ENCODE measurements around the gene PTGR2.
"Not testable (repeated sequence)": the region's sequence is repeated elsewhere in the genome, so short reads cannot be mapped to it uniquely, and the experiment has no call there.

PTGR2 gene

GRCh38 chr14:73903028-73903427, 51.4 kb downstream of the PTGR2 start:
- no peaks in the 10 kb centered on the region for H3K9me3 ChIP-seq
- no peaks in the 10 kb centered on the region for H3K27me3 ChIP-seq
- intact Hi-C loops (cut with DNase I; ENCODE audit: low total_unique reads), result no loop called here
- no peak overlapping the region for H3K27ac ChIP-seq
- no peak for TF ChIP-seq CTCF (IDR thresholded peaks at IDR 0.05)
- H3K36me3 ChIP-seq, result peaks cover 60 to 96% (median 86%) of the 10 kb centered on the region in 3 donors
- no peak overlapping the region for H3K4me3 ChIP-seq
- no peak for DNase-seq
- no peaks in the 10 kb centered on the region for H3K4me1 ChIP-seq

GRCh38 chr14:73909681-73910080, 58.0 kb downstream of the PTGR2 start:
- Histone ChIP-seq H3K4me3 (no peak overlapping the region), H3K4me1 (no peaks in the 10 kb centered on the region), H3K27me3 (no peaks in the 10 kb centered on the region), H3K27ac (no peak overlapping the region), H3K36me3 (peaks cover 71 to 100% (median 87%) of the 10 kb centered on the region in 3 donors), H3K9me3 (no peaks in the 10 kb centered on the region)
- TF ChIP-seq CTCF (IDR thresholded peaks at IDR 0.05), result no peak
- no peak for DNase-seq
- intact Hi-C loops (cut with DNase I; ENCODE audit: low total_unique reads), result no loop called here

- no peak for DNase-seq
- no peak for TF ChIP-seq CTCF (IDR thresholded peaks at IDR 0.05)
- Histone ChIP-seq H3K4me3 (no peak overlapping the region), H3K36me3 (peaks cover 40 to 94% (median 74%) of the 10 kb centered on the region in 3 donors), H3K9me3 (no peaks in the 10 kb centered on the region), H3K4me1 (no peaks in the 10 kb centered on the region), H3K27me3 (no peaks in the 10 kb centered on the region), H3K27ac (no peak overlapping the region)
- intact Hi-C loops (cut with DNase I; ENCODE audit: low total_unique reads), result no loop called here
Measured at GRCh38 chr14:73913256-73913655, 61.6 kb downstream of the PTGR2 start.

GRCh38 chr14:73916324-73916723, 64.7 kb downstream of the PTGR2 start:
- Histone ChIP-seq H3K36me3 (peaks cover 26 to 89% (median 60%) of the 10 kb centered on the region in 3 donors), H3K9me3 (no peaks in the 10 kb centered on the region), H3K4me3 (no peak overlapping the region), H3K4me1 (no peaks in the 10 kb centered on the region), H3K27me3 (no peaks in the 10 kb centered on the region), H3K27ac (no peak overlapping the region)
- DNase-seq, result no peak
- intact Hi-C loops (cut with DNase I; ENCODE audit: low total_unique reads), result no loop called here
- no peak for TF ChIP-seq CTCF (IDR thresholded peaks at IDR 0.05)

- H3K27me3 ChIP-seq; DNase-seq; H3K4me3 ChIP-seq; H3K27ac ChIP-seq; intact Hi-C loops (cut with DNase I; ENCODE audit: low total_unique reads); H3K4me1 ChIP-seq; H3K9me3 ChIP-seq: not testable (repeated sequence)
- H3K36me3 ChIP-seq, result peaks cover 44 to 89% (median 69%) of the 10 kb centered on the region in 3 donors
Measured at GRCh38 chr14:73919457-73919856, 67.8 kb downstream of the PTGR2 start.

GRCh38 chr14:73924337-73924736, 72.7 kb downstream of the PTGR2 start:
- peaks cover 72 to 95% (median 85%) of the 10 kb centered on the region in 3 donors for H3K36me3 ChIP-seq
- no peak for DNase-seq
- intact Hi-C loops (cut with DNase I; ENCODE audit: low total_unique reads), result no loop called here
- H3K9me3 ChIP-seq, result no peaks in the 10 kb centered on the region
- H3K4me1 ChIP-seq, result no peaks in the 10 kb centered on the region
- no peaks in the 10 kb centered on the region for H3K27me3 ChIP-seq
- no peak for TF ChIP-seq CTCF (IDR thresholded peaks at IDR 0.05)
- no peak overlapping the region for H3K4me3 ChIP-seq
- H3K27ac ChIP-seq, result no peak overlapping the region
